ENCODE results near the gene AMER3. TPM values are rescaled to one million over a fixed set of nuclear protein-coding genes. Genes with fewer than 3 reads are reported as not detected.

The AMER3 gene
- total and polyA plus RNA-seq, 2 of the 8 experiments (the other 6 are each of a cell fraction or from before 2014, with no cell fraction given), result 0.15 to 0.19 TPM

- TF ChIP-seq EGR1 (IDR thresholded peaks at IDR 0.05; ENCODE audit: borderline replicate concordance, low read depth, low read length), result no peak
- TF ChIP-seq EP300 (IDR thresholded peaks at IDR 0.05; ENCODE audit: borderline replicate concordance in 1 of 2, low read depth in 2 of 2, low read length in 2 of 2), result no peak
- TF ChIP-seq SAP30 (IDR thresholded peaks at IDR 0.05; ENCODE audit: insufficient read depth, insufficient replicate concordance, low read length), result no peak
- no peak for TF ChIP-seq NANOG (IDR thresholded peaks at IDR 0.05; ENCODE audit: insufficient read depth, low read depth, low read length, poor library complexity, severe bottlenecking)
- TF ChIP-seq SRF (IDR thresholded peaks at IDR 0.05; ENCODE audit: low read depth, low read length), result no peak
- no peak for TF ChIP-seq TCF12 (IDR thresholded peaks at IDR 0.05; ENCODE audit: low read depth, low read length)
- no peak for TF ChIP-seq HDAC6 (IDR thresholded peaks at IDR 0.05; ENCODE audit: low read depth, low read length)
- no peak for TF ChIP-seq POLR2A (IDR thresholded peaks at IDR 0.05; ENCODE audit: control extremely low read depth in 1 of 2, low read depth in 2 of 2, low read length in 2 of 2)
These were observed 44.0 kb downstream of the AMER3 start (continued) for GRCh38 chr2:130799295-130799694.

All from H1 (cell line).